ENCODE data around the gene HOXD13.

DNA sequence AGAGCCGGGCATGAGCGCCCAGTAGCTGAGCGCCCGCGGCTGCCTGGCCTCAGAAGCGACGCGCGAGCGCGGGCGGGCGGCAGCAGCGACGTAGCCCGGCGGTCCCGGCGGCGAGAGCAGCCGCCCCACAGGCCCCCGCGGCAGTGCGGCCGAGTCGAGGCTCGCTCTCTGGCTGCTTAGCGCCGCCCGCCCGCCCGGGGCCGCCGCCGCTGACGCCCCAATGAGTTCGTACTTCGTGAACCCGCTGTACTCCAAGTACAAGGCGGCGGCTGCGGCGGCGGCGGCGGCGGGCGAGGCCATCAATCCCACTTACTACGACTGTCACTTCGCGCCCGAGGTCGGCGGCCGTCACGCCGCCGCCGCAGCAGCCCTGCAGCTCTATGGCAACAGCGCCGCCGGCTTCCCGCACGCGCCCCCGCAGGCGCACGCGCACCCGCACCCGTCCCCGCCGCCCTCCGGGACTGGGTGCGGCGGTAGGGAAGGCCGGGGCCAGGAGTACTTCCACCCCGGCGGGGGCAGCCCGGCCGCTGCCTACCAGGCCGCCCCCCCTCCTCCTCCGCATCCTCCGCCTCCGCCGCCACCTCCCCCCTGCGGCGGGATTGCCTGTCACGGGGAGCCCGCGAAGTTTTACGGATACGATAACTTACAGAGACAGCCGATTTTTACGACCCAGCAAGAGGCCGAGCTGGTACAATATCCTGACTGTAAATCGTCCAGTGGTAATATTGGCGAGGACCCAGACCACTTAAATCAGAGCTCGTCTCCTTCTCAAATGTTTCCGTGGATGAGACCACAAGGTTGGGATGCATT lies 37.8 kb downstream of the HOXD13 start:
- no peak for TF ChIP-seq CEBPB (IDR thresholded peaks at IDR 0.05)
- TF ChIP-seq, protein P1, sequence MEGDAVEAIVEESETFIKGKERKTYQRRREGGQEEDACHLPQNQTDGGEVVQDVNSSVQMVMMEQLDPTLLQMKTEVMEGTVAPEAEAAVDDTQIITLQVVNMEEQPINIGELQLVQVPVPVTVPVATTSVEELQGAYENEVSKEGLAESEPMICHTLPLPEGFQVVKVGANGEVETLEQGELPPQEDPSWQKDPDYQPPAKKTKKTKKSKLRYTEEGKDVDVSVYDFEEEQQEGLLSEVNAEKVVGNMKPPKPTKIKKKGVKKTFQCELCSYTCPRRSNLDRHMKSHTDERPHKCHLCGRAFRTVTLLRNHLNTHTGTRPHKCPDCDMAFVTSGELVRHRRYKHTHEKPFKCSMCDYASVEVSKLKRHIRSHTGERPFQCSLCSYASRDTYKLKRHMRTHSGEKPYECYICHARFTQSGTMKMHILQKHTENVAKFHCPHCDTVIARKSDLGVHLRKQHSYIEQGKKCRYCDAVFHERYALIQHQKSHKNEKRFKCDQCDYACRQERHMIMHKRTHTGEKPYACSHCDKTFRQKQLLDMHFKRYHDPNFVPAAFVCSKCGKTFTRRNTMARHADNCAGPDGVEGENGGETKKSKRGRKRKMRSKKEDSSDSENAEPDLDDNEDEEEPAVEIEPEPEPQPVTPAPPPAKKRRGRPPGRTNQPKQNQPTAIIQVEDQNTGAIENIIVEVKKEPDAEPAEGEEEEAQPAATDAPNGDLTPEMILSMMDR (IDR thresholded peaks at IDR 0.05) = peak; percentile 11; the same call in 2 of the 3 replicates
- TF ChIP-seq, protein P2, sequence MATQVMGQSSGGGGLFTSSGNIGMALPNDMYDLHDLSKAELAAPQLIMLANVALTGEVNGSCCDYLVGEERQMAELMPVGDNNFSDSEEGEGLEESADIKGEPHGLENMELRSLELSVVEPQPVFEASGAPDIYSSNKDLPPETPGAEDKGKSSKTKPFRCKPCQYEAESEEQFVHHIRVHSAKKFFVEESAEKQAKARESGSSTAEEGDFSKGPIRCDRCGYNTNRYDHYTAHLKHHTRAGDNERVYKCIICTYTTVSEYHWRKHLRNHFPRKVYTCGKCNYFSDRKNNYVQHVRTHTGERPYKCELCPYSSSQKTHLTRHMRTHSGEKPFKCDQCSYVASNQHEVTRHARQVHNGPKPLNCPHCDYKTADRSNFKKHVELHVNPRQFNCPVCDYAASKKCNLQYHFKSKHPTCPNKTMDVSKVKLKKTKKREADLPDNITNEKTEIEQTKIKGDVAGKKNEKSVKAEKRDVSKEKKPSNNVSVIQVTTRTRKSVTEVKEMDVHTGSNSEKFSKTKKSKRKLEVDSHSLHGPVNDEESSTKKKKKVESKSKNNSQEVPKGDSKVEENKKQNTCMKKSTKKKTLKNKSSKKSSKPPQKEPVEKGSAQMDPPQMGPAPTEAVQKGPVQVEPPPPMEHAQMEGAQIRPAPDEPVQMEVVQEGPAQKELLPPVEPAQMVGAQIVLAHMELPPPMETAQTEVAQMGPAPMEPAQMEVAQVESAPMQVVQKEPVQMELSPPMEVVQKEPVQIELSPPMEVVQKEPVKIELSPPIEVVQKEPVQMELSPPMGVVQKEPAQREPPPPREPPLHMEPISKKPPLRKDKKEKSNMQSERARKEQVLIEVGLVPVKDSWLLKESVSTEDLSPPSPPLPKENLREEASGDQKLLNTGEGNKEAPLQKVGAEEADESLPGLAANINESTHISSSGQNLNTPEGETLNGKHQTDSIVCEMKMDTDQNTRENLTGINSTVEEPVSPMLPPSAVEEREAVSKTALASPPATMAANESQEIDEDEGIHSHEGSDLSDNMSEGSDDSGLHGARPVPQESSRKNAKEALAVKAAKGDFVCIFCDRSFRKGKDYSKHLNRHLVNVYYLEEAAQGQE (IDR thresholded peaks at IDR 0.05) = no peak
- TF ChIP-seq, protein P3, sequence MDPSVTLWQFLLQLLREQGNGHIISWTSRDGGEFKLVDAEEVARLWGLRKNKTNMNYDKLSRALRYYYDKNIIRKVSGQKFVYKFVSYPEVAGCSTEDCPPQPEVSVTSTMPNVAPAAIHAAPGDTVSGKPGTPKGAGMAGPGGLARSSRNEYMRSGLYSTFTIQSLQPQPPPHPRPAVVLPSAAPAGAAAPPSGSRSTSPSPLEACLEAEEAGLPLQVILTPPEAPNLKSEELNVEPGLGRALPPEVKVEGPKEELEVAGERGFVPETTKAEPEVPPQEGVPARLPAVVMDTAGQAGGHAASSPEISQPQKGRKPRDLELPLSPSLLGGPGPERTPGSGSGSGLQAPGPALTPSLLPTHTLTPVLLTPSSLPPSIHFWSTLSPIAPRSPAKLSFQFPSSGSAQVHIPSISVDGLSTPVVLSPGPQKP (IDR thresholded peaks at IDR 0.05; ENCODE audit: low read depth, low read length) = no peak
- TF ChIP-seq, protein P4, sequence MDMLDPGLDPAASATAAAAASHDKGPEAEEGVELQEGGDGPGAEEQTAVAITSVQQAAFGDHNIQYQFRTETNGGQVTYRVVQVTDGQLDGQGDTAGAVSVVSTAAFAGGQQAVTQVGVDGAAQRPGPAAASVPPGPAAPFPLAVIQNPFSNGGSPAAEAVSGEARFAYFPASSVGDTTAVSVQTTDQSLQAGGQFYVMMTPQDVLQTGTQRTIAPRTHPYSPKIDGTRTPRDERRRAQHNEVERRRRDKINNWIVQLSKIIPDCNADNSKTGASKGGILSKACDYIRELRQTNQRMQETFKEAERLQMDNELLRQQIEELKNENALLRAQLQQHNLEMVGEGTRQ (IDR thresholded peaks at IDR 0.05) = no peak
- TF ChIP-seq POLR2A (IDR thresholded peaks at IDR 0.05; ENCODE audit: low read length) = no peak
- no peak for TF ChIP-seq POLR2AphosphoS2 (conservative IDR thresholded peaks at IDR 0.05; ENCODE audit: low read length)

Data from A549 (cell line).